GM18511 (cell line): ENCODE data around the gene GSTP1.
"Not testable (repeated sequence)": the region's sequence is repeated elsewhere in the genome, so short reads cannot be mapped to it uniquely, and the experiment has no call there.

ENCODE experiments used
- ATAC-seq: cut with Tn5 transposase; IDR thresholded peaks from one replicate; pipeline ENCODE4 v1.9.1; 2021; ENCODE audit warnings: mild to moderate bottlenecking, moderate library complexity; ENCODE audit not compliant: unreplicated experiment

GSTP1 gene

DNA sequence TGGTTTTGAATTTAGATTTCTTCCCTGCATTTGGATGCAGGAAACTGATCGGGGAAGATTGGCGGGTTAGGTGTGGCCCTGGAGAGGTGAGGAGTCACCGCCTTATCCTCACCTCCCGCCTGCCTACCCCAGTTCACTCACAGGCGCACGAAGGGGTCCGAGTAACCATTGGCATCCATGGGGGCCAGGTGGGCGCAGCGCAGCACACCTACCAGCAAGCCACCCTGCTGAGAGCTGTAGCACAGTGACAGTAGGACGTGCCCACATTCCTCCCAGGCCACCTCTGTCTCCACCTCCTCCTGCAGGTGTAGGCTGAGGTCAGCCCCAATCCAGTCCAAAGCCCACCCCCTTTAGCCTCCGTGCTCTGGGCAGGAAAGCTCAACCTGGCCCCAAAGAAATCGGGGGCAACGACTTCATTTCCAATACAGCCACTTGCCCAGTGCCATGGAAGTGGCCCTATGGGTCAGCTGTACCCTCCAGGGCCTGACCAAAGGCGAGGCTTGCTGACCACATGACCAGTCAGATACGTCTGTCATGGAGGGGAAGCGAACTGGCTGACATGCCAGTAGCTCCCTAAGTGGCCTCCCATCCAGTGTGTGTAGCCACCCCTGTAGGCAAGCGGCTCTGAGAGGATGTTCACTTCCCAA is 29.8 kb downstream of the GSTP1 start:
- ATAC-seq = no peak

- peak; percentile 91 for ATAC-seq
These were observed 30.5 kb downstream of the GSTP1 start for GRCh38 chr11:67613960-67614715.

DNA sequence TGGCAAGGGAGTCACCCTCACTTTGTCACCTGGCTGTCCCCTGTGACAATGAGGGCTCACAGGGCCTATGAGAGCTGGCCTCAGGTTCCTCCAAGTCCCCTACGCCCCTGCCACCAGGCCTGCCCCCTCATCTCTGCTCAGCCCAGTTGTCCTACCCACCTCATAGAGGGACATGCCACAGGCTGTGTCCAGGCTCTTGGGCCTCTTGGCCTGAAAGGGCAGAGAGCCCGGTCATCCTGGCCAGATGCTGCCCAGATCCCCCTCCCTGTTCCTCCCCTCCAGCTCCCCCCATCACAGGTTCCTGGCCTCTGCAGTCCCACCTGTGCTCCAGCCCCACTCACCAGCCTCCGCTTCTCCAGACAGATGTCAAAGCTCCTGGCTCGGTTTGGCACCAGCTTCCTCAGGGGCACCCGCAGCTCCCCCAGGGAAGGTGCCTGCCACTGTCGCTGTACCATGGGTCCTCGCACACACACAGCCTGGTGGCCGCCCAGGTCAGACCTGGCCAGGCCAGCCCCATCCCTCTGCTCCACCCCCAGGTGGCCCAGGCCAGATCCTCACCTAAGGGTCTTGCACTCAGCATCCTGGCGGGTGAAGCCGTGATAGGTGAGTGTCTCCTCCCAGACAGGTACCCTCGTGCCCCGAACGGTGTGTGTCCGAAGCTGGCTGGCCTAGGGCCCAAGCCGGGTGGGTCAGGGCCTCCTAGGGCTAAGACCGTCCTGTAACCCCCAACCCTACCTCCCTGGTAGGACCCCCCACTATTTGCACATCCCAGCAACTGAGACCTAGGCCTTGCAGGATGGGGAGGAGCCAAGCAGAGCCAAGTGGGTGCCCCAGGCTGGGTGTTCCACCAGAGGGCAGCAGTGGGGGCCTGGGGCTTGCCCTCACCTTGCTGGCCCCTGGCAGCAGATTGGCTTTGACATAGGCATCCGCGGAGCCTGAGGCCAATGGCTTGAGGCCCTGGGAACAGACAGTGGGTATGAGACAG is 31.4 kb downstream of the GSTP1 start:
- ATAC-seq = no peak

DNA sequence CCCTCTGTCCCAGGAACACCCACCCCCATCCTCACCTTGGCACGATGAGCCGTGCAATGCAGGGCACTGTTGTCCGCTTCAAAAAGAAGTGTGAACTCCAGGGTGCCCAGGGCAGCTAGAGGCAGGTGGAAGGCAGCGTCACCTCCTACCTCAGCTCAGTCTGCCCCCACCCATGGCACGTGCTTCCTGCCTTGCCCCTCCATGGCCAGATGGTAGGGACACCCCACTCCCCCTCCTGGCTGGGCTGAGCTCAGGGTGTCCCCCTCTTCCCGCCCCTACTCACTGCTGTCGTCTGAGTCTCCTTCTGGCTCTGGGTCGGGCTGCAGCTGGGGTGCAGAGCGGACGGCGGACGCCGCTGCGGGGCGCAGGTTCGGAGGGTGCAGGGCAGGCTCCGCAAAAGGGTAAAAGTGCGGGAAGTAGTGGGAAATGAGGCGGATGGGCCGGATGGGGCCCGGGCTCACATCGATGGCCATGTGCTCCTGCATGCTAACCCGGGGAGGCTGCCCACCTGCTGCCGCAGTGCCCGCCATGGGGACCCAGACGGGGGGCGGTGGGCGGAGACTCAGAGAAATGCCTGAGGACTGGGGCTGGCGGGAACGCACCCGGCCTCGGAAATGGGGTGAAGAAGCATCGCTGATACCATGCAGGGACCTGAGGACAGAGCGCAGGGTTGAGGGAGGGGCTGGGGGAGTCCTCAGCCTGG is 32.3 kb downstream of the GSTP1 start:
- ATAC-seq = no peak

DNA sequence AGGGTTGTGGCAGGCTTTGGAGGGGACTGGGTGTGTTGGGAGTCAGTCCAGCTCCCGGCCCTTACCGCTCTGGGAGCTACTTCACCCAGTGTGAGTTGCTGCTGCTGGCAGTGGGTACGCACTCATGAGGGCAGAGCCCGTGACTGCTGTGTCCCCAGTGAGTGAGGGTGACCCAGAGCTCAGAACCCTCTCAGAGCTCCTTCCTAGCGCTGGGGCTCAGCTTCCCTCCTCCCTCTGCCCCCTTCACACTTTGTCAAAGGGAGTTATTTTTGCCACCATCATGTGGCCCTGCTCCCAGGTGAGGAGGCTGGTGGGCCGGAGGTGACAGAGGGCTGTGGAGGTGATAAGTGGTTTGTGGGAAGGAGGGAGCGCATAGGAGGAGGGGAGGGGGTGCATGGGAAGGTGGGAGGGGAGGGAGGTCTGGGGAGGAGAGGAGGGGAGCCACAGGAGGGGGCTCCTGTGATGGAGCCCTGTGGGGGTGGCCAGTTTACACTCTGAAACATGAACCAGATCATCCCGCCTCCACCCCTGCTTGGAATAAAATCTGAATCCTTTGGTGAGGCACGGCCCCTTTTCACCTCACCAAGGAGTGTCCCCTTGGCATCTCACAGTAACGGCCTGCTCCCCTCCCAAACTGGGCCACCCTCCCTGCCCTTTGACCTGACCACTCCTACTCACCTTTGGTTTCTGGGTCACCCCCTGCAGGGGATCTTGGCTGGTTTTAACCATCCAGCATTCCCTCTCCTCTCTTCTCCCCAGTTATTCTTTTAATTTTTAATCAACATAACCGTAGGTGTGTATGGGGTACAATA is 33.0 kb downstream of the GSTP1 start:
- no peak for ATAC-seq

DNA sequence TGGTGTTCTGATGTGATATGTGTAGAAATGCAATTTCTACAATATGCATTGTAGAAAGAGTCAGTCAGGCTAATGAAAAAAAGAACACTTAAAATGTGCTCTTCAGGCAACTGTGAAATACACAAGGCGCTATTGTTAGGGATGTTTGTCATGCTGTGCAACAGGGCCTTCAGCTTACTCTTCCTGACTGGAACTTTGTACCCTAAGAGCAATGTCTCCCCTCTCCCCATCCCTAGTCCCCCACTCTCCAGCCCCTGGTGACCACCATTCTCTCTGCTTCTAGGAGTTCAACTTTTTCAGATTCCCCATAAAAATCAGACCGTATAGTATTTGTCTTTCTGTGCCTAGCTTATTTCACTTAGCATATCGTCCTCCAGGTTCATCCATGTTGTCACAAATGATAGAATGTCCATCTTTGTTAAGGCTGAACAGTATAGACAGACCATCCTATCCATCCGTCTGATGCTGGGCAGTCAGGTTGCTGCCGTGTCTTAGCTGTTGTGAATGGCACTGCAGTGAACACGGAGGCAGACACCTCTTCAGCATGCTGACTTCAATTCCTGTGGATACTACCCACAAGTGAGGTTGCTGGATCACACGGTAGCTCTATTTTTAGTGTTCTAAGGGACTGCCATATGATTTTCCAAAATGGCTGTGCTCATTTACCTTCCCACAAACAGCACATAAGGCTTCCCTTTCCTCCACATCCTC is 33.8 kb downstream of the GSTP1 start:
- ATAC-seq = no peak

- ATAC-seq = not testable (repeated sequence)
These were observed 35.5 kb downstream of the GSTP1 start for GRCh38 chr11:67618901-67619659.

DNA sequence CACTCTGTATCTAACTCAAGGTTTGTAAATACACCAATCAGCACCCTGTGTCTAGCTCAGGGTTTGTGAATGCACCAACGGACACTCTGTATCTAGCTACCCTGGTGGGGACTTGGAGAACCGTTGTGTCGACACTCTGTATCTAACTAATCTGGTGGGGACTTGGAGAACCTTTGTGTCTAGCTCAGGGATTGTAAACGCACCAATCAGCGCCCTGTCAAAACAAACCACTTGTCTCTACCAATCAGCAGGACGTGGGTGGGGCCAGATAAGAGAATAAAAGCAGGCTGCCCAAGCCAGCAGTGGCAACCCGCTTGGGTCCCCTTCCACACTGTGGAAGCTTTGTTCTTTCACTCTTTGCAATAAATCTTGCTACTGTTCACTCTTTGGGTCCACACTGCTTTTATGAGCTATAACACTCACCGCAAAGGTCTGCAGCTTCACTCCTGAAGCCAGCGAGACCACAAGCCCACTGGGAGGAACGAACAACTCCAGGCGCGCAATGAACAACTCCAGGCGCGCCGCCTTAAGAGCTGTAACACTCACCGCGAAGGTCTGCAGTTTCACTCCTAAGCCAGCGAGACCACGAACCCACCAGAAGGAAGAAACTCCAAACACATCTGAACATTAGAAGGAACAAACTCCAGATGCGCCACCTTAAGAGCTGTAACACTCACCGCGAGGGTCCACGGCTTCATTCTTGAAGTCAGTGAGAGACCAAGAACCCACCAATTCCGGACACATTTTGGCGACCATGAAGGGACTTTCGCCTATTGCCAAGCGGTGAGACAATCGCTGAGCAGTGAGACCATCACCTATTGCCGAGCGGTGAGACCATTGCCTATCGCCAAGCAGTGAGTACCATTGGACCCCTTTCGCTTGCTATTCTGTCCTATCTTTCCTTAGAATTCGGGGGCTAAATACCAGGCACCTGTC is 36.3 kb downstream of the GSTP1 start:
- not testable (repeated sequence) for ATAC-seq

DNA sequence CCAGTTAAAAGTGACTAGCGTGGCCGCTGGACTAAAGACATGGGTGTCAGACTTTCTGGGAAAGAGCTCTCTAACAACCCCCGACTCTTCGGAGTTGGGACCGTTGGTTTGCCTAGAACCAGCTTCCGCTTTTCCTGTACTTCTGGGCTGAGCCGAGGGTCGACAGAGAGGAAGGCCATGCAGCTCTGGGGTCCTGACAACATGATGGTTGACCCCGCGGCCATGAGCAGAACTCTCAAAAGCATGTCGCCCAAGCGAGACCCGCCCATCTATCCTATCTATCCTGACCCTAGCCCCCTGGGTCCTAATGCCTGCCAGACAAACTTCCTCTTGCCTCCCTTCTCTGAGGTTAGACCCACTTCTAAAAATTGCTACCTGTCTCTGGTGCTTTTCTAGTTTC is 37.0 kb downstream of the GSTP1 start:
- not testable (repeated sequence) for ATAC-seq

GRCh38 chr11:67621928-67622327 is 38.3 kb downstream of the GSTP1 start:
- ATAC-seq = not testable (repeated sequence)

DNA sequence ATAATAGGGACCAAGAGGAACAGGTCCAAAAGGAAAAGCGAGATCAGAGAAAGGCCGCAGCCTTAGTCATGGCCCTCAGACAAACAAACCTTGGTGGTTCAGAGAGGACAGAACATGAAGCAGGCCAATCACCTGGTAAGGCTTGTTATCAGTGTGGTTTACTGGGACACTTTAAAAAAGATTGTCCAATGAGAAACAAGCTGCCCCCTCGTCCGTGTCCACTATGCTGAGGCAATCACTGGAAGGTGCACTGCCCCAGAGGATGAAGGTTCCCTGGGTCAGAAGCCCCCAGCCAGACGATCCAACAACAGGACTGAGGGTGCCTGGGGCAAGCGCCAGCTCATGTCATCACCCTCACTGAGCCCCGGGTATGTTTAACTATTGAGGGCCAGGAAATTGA is 39.3 kb downstream of the GSTP1 start:
- ATAC-seq = not testable (repeated sequence)

DNA sequence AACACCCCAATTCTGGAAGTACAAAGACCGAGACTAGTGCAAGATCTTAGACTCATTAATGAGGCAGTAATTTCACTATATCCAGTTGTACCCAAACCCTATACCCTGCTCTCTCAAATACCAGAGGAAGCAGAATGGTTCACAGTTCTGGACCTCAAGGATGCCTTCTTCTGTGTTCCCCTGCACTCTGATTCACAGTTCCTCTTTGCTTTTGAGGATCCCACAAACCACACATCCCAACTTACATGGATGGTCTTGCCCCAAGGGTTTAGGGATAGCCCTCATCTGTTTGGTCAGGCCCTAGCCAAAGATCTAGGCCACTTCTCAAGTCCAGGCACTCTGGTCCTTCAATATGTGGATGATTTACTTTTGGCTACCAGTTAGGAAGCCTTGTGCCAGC is 40.2 kb downstream of the GSTP1 start:
- ATAC-seq = not testable (repeated sequence)

DNA sequence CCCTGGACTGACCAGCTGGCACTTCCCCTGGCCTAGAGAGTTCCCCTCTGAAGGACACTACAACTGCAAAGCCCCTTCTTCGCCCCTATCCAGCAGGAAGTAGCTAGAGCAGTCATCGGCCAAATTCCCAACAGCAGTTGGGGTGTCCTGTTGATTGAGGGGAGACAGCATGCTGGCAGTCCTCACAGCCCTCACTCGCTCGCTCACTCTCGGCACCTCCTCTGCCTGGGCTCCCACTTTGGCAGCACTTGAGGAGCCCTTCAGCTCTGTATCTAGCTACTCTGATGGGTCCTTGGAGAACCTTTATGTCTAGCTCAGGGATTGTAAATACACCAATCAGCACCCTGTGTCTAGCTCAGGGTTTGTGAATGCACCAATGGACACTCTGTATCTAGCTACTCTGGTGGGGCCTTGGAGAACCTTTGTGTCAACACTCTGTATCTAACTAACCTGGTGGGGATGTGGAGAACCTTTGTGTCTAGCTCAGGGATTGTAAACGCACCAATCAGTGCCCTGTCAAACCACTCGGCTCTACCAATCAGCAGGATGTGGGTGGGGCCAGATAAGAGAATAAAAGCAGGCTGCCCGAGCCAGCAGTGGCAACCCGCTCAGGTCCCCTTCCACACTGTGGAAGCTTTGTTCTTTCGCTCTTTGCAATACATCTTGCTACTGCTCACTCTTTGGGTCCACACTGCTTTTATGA is 42.7 kb downstream of the GSTP1 start:
- not testable (repeated sequence) for ATAC-seq

- ATAC-seq = no peak
These were observed 43.4 kb downstream of the GSTP1 start for GRCh38 chr11:67626970-67627369.

GRCh38 chr11:67627441-67627811 is 43.8 kb downstream of the GSTP1 start:
- no peak for ATAC-seq

GRCh38 chr11:67627812-67628624 is 44.4 kb downstream of the GSTP1 start:
- ATAC-seq = no peak
